Esophagus squamous epithelium (tissue), 5 donors: ENCODE data around the gene TTC28. TPM values are rescaled to one million over a fixed set of nuclear protein-coding genes. Genes with fewer than 3 reads are reported as not detected.

ENCODE experiments used
- DNase-seq: peaks from one replicate; lab custom pipeline; 2025; lab: John Stamatoyannopoulos, UW
- H3K27ac ChIP-seq, 4 donors: fragments of 200-600 bp; sonication (generic); one replicate each; pipeline ENCODE4 v1.5.1; 2016 to 2019; ENCODE audit warnings: mild to moderate bottlenecking in 1 of 4
- H3K27me3 ChIP-seq, 4 donors: fragments of 200-600 bp; sonication (generic); 1 replicate in 3 of 4; 2 replicates in 1 of 4; pipeline versions ENCODE4 v1.5.1 to v1.6.0; 2017 to 2021; ENCODE audit warnings: antibody characterized with exemption in 1 of 4
- H3K36me3 ChIP-seq, 3 donors: fragments of 200-600 bp; sonication (generic); one replicate each; pipeline ENCODE4 v1.5.1; 2016 to 2019
- H3K4me1 ChIP-seq, 3 donors: fragments of 200-600 bp; sonication (generic); one replicate each; pipeline ENCODE4 v1.5.1; 2017 to 2019
- H3K4me3 ChIP-seq, 4 donors: fragments of 200-600 bp; sonication (generic); 1 replicate in 3 of 4; 2 replicates in 1 of 4; pipeline ENCODE4 v1.5.1; 2016 to 2019; ENCODE audit warnings: mild to moderate bottlenecking in 2 of 4, moderate library complexity in 1 of 4
- H3K9me3 ChIP-seq, 3 donors: fragments of 200-600 bp; sonication (generic); one replicate each; pipeline ENCODE4 v1.5.1; 2016 to 2019
- CTCF ChIP-seq, 6 experiments: fragments of 450-650 bp in 4 of 6; fragments of 200-600 bp in 2 of 6; sonication (generic) in 2 of 6; IDR thresholded peaks; one replicate each; pipeline ENCODE4 v1.5.1; 2016 to 2019; ENCODE audit warnings: antibody characterized with exemption in 6 of 6, mild to moderate bottlenecking in 4 of 6, moderate library complexity in 4 of 6
- POLR2A ChIP-seq, 4 donors: fragments of 450-650 bp; IDR thresholded peaks; one replicate each; pipeline ENCODE4 v1.6.1; 2017; ENCODE audit warnings: antibody characterized with exemption in 4 of 4, mild to moderate bottlenecking in 4 of 4, moderate library complexity in 3 of 4
- WGBS, 2 donors: methylation state at CpG; one replicate each; pipeline ENCODE4 v1.1.5; 2018; 5-methylcytosine and 5-hydroxymethylcytosine counted together
- intact Hi-C: fragments of 100-400 bp; cut with DNase I; formaldehyde crosslinking; loops from one replicate; pipeline ENCODE4 v1.15.0; 2022
- total RNA-seq, 4 donors: library from RNA; depleted of rRNA; stranded (reverse); fragments of >200 nt; gene quantifications; one replicate each; pipeline ENCODE4 v1.1.0, GENCODE V29; 2016
- donor health status: DM: yes; HTN: yes; CAD: no.

Gene TTC28
- total RNA-seq, 4 donors from 2014 or later = 6.0 to 21.4 (median 7.7) TPM

GRCh38 chr22:28448625-28449024, 231.0 kb downstream of the TTC28 start:
- whole genome bisulfite sequencing, 2 donors = 81 to 88% methylated on average over 1 of the region's 1 CpG
- Histone ChIP-seq H3K27ac (no peak overlapping the region), H3K4me1 (peaks cover 1 to 14% (median 3%) of the 10 kb centered on the region in 3 donors), H3K9me3 (no peaks in the 10 kb centered on the region), H3K36me3 (no peaks in the 10 kb centered on the region), H3K4me3 (no peak overlapping the region), H3K27me3 (no peaks in the 10 kb centered on the region)
- no peak for TF ChIP-seq POLR2A (IDR thresholded peaks at IDR 0.05)
- TF ChIP-seq CTCF (IDR thresholded peaks at IDR 0.05) = no peak
- no peak for DNase-seq
- intact Hi-C loops = no loop called here

- Histone ChIP-seq H3K9me3 (no peaks in the 10 kb centered on the region), H3K27me3 (no peaks in the 10 kb centered on the region), H3K36me3 (no peaks in the 10 kb centered on the region), H3K27ac (no peak overlapping the region), H3K4me1 (peaks cover 4 to 54% (median 6%) of the 10 kb centered on the region in 3 donors), H3K4me3 (no peak overlapping the region)
- intact Hi-C loops = no loop called here
- WGBS, 2 donors = 48 to 65% methylated on average over 5 of the region's 5 CpGs
- no peak for TF ChIP-seq CTCF (IDR thresholded peaks at IDR 0.05)
- TF ChIP-seq POLR2A (IDR thresholded peaks at IDR 0.05) = no peak
- DNase-seq = no peak
These were observed 235.0 kb downstream of the TTC28 start for GRCh38 chr22:28444659-28445058.

- TF ChIP-seq CTCF (IDR thresholded peaks at IDR 0.05) (no peak), POLR2A (IDR thresholded peaks at IDR 0.05) (peak in 1 of 4 donors; percentile 44)
- peak overlapping the region; percentile 35 to 70 (median 54) for H3K4me3 ChIP-seq
- H3K9me3 ChIP-seq = no peaks in the 10 kb centered on the region
- DNase-seq = no peak
- 0 to 1% methylated on average over 3 to 5 of the region's 5 CpGs for WGBS, 2 donors
- peak overlapping the region; percentile 63 to 85 (median 84) for H3K27ac ChIP-seq
- intact Hi-C loops = no loop called here
- H3K4me1 ChIP-seq = peaks cover 4 to 60% (median 6%) of the 10 kb centered on the region in 3 donors
- H3K27me3 ChIP-seq = no peaks in the 10 kb centered on the region
- H3K36me3 ChIP-seq = no peaks in the 10 kb centered on the region
These were observed 236.1 kb downstream of the TTC28 start for GRCh38 chr22:28443526-28443876.

- Histone ChIP-seq H3K4me3 (peak overlapping the region; percentile 35 to 70 (median 54)), H3K27ac (peak overlapping the region; percentile 63 to 85 (median 84)), H3K27me3 (no peaks in the 10 kb centered on the region), H3K36me3 (no peaks in the 10 kb centered on the region), H3K9me3 (no peaks in the 10 kb centered on the region), H3K4me1 (peaks cover 4 to 66% (median 6%) of the 10 kb centered on the region in 3 donors)
- intact Hi-C loops = no loop called here
- no peak for DNase-seq
- TF ChIP-seq CTCF (IDR thresholded peaks at IDR 0.05) (no peak), POLR2A (IDR thresholded peaks at IDR 0.05) (no peak)
- whole genome bisulfite sequencing, 2 donors = 1 to 7% methylated on average over 9 to 18 of the region's 29 CpGs
These were observed 236.7 kb downstream of the TTC28 start for GRCh38 chr22:28442711-28443525.

GRCh38 chr22:28442264-28442710, 237.4 kb downstream of the TTC28 start:
- Histone ChIP-seq H3K4me1 (peaks cover 4 to 73% (median 6%) of the 10 kb centered on the region in 3 donors), H3K9me3 (no peaks in the 10 kb centered on the region), H3K4me3 (peak overlapping the region; percentile 35 to 70 (median 54)), H3K27ac (peak overlapping the region; percentile 63 to 85 (median 84)), H3K36me3 (no peaks in the 10 kb centered on the region), H3K27me3 (no peaks in the 10 kb centered on the region)
- peak in 5 of 6 experiments; percentile 51 to 72 (median 59) for TF ChIP-seq CTCF (IDR thresholded peaks at IDR 0.05)
- TF ChIP-seq POLR2A (IDR thresholded peaks at IDR 0.05) = no peak
- WGBS, 2 donors = no CpG with 5 or more reads among the region's 23 CpGs
- intact Hi-C loops = no loop called here
- no peak for DNase-seq
